Neural cell (in vitro differentiated cells): ENCODE results near the gene ACP4. TPM values are rescaled to one million over a fixed set of nuclear protein-coding genes. Genes with fewer than 3 reads are reported as not detected.
"Not testable (repeated sequence)": the region's sequence is repeated elsewhere in the genome, so short reads cannot be mapped to it uniquely, and the experiment has no call there.

ENCODE experiments used
- H2AFZ ChIP-seq: fragments of 200-600, 300-800 bp; sonication (generic), shearing (Covaris generic); 2 replicates; pipeline ENCODE4 v1.6.0; 2014; ENCODE audit warnings: low read depth, mild to moderate bottlenecking, antibody characterized with exemption, low read length, moderate library complexity
- H3F3A ChIP-seq: fragments of 200-600 bp; shearing (Covaris generic); 2 replicates; pipeline ENCODE4 v1.6.1; 2016; ENCODE audit warnings: mild to moderate bottlenecking, moderate library complexity, mixed read lengths, antibody characterized with exemption, low read length; ENCODE audit not compliant: insufficient read depth, poor library complexity, severe bottlenecking
- H3K27ac ChIP-seq: fragments of 200-600, 300-800 bp; sonication (generic), shearing (Covaris generic); 2 replicates; pipeline ENCODE4 v1.5.1; 2014; ENCODE audit warnings: mild to moderate bottlenecking, low read length, moderate library complexity
- H3K27me3 ChIP-seq: fragments of 300-800, 200-600 bp; sonication (generic), shearing (Covaris generic); 2 replicates; pipeline ENCODE4 v1.6.0; 2014; ENCODE audit warnings: mild to moderate bottlenecking, low read depth, low read length, moderate library complexity; ENCODE audit not compliant: insufficient read depth
- H3K36me3 ChIP-seq: fragments of 300-800, 200-600 bp; sonication (generic), shearing (Covaris generic); 2 replicates; pipeline ENCODE4 v1.5.1; 2014; ENCODE audit warnings: mild to moderate bottlenecking, antibody characterized with exemption, low read length, moderate library complexity; ENCODE audit not compliant: insufficient read depth
- H3K4me2 ChIP-seq: fragments of 300-800, 200-600 bp; sonication (generic), shearing (Covaris generic); 2 replicates; pipeline ENCODE4 v1.6.0; 2014; ENCODE audit warnings: mild to moderate bottlenecking, low read length
- H3K4me3 ChIP-seq: fragments of 300-800, 200-600 bp; sonication (generic), shearing (Covaris generic); 2 replicates; pipeline ENCODE4 v1.5.1; 2014; ENCODE audit warnings: mild to moderate bottlenecking, low read length, moderate library complexity
- H3K79me2 ChIP-seq: fragments of 200-600 bp; shearing (Covaris generic); replicated peaks from 2 replicates; pipeline ENCODE4 v1.6.0; 2014; ENCODE audit warnings: mild to moderate bottlenecking, low read length, moderate library complexity; ENCODE audit not compliant: insufficient read depth
- H3K9ac ChIP-seq: fragments of 300-800, 200-600 bp; sonication (generic), shearing (Covaris generic); 2 replicates; pipeline ENCODE4 v1.6.1; 2016; ENCODE audit warnings: mild to moderate bottlenecking, low read length, mixed read lengths
- H3K9me2 ChIP-seq: fragments of 200-600 bp; shearing (Covaris generic); 2 replicates; pipeline ENCODE4 v1.6.1; 2016; ENCODE audit warnings: mild to moderate bottlenecking, low read length, mixed read lengths; ENCODE audit not compliant: insufficient read depth
- H3K9me3 ChIP-seq: fragments of 200-600, 300-800 bp; sonication (generic), shearing (Covaris generic); 2 replicates; pipeline ENCODE4 v1.6.1; 2016; ENCODE audit warnings: mild to moderate bottlenecking, mixed run types, low read length, moderate library complexity, mixed read lengths
- H4K20me1 ChIP-seq: fragments of 200-600 bp; shearing (Covaris generic); 2 replicates; pipeline ENCODE4 v1.6.1; 2016; ENCODE audit warnings: mild to moderate bottlenecking, mixed run types; ENCODE audit not compliant: insufficient read depth
- EP300 ChIP-seq: fragments of 450-650 bp; conservative IDR thresholded peaks from 2 replicates; pipeline ENCODE4 v1.6.1; 2014; ENCODE audit warnings: antibody characterized with exemption, mild to moderate bottlenecking, moderate library complexity; ENCODE audit not compliant: poor library complexity, severe bottlenecking
- EZH2 ChIP-seq: fragments of 200-600, 300-800 bp; shearing (Covaris generic), sonication (generic); IDR thresholded peaks from 2 replicates; pipeline ENCODE4 v1.6.1; 2014; ENCODE audit warnings: antibody characterized with exemption, low read length, borderline replicate concordance, mild to moderate bottlenecking; ENCODE audit not compliant: insufficient read depth, poor library complexity, severe bottlenecking
- MXI1 ChIP-seq: fragments of 450-650 bp; conservative IDR thresholded peaks from 2 replicates; pipeline ENCODE4 v1.6.1; 2014; ENCODE audit warnings: antibody characterized with exemption, mild to moderate bottlenecking; ENCODE audit not compliant: poor library complexity, severe bottlenecking
- POLR2AphosphoS5 ChIP-seq: IDR thresholded peaks from 2 replicates; pipeline ENCODE4 v1.6.1; 2012
- RAD21 ChIP-seq: fragments of 450-650 bp; conservative IDR thresholded peaks from 2 replicates; pipeline ENCODE4 v1.6.1; 2014; ENCODE audit warnings: antibody characterized with exemption, mild to moderate bottlenecking, moderate library complexity
- REST ChIP-seq: IDR thresholded peaks from 2 replicates; pipeline ENCODE4 v1.6.1; 2012; ENCODE audit warnings: borderline replicate concordance
- SMC3 ChIP-seq: fragments of 450-650 bp; conservative IDR thresholded peaks from 2 replicates; pipeline ENCODE4 v1.6.1; 2014; ENCODE audit warnings: antibody characterized with exemption, mild to moderate bottlenecking, moderate library complexity; ENCODE audit not compliant: poor library complexity
- TAF1 ChIP-seq: IDR thresholded peaks from 2 replicates; pipeline ENCODE4 v1.6.1; 2012; ENCODE audit warnings: low read depth
- polyA plus RNA-seq: library from polyadenylated mRNA; depleted of rRNA; stranded (reverse); fragments of >200 nt; gene quantifications from 2 replicates; pipeline ENCODE4 v1.2.3, GENCODE V29; 2014
- TF ChIP-seq, protein P1 (sequence below): fragments of 450-650 bp; IDR thresholded peaks from 2 replicates; pipeline ENCODE4 v1.5.1; 2014; ENCODE audit warnings: antibody characterized with exemption, mild to moderate bottlenecking, moderate library complexity; ENCODE audit not compliant: poor library complexity, severe bottlenecking

ACP4 gene
- polyA plus RNA-seq, 1 donor from 2014 or later, result not detected

- no peaks in the 10 kb centered on the region for H3K79me2 ChIP-seq
- no peaks in the 10 kb centered on the region for H3K36me3 ChIP-seq
- no peaks in the 10 kb centered on the region for H4K20me1 ChIP-seq
- H3K9me3 ChIP-seq, result no peaks in the 10 kb centered on the region
- H3K9ac ChIP-seq, result no peak overlapping the region
- no peaks in the 10 kb centered on the region for H3K27me3 ChIP-seq
- TF ChIP-seq TAF1 (no peak), POLR2AphosphoS5 (no peak), MXI1 (no peak), RAD21 (no peak), REST (no peak), EZH2 (no peak), EP300 (no peak), SMC3 (no peak)
- TF ChIP-seq, protein P1, sequence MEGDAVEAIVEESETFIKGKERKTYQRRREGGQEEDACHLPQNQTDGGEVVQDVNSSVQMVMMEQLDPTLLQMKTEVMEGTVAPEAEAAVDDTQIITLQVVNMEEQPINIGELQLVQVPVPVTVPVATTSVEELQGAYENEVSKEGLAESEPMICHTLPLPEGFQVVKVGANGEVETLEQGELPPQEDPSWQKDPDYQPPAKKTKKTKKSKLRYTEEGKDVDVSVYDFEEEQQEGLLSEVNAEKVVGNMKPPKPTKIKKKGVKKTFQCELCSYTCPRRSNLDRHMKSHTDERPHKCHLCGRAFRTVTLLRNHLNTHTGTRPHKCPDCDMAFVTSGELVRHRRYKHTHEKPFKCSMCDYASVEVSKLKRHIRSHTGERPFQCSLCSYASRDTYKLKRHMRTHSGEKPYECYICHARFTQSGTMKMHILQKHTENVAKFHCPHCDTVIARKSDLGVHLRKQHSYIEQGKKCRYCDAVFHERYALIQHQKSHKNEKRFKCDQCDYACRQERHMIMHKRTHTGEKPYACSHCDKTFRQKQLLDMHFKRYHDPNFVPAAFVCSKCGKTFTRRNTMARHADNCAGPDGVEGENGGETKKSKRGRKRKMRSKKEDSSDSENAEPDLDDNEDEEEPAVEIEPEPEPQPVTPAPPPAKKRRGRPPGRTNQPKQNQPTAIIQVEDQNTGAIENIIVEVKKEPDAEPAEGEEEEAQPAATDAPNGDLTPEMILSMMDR, result no peak
- no peaks in the 10 kb centered on the region for H3F3A ChIP-seq
- no peak overlapping the region for H3K27ac ChIP-seq
- H3K4me2 ChIP-seq, result no peak overlapping the region
- H3K4me3 ChIP-seq, result no peak overlapping the region
- H2AFZ ChIP-seq, result no peak overlapping the region
- H3K9me2 ChIP-seq, result no peaks in the 10 kb centered on the region
Observed at GRCh38 chr19:50764409-50764808, 25.8 kb upstream of the ACP4 start.

DNA sequence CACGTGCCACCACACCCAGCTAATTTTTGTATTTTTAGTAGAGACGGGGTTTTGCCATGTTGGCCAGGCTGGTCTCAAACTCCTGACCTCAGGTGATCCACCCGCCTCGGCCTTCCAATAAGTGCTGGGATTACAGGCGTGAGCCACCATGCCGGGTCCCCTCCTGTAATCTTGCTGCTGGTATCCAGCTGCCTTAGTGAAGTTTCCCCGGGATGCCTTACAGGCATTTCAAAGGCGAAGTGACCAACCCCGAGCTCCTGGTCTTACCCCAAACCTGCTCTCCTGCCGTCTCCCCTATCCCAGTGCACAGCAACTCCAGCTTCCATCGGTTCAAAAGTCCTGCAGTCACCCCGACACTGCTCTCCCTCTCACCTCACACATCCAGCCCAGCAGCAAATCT is 23.5 kb upstream of the ACP4 start:
- H3K27me3 ChIP-seq, H3F3A ChIP-seq, H3K79me2 ChIP-seq, H3K9ac ChIP-seq, H3K4me2 ChIP-seq, H2AFZ ChIP-seq, H3K9me3 ChIP-seq, H3K4me3 ChIP-seq, H4K20me1 ChIP-seq, H3K27ac ChIP-seq, H3K9me2 ChIP-seq, H3K36me3 ChIP-seq: not testable (repeated sequence)

DNA sequence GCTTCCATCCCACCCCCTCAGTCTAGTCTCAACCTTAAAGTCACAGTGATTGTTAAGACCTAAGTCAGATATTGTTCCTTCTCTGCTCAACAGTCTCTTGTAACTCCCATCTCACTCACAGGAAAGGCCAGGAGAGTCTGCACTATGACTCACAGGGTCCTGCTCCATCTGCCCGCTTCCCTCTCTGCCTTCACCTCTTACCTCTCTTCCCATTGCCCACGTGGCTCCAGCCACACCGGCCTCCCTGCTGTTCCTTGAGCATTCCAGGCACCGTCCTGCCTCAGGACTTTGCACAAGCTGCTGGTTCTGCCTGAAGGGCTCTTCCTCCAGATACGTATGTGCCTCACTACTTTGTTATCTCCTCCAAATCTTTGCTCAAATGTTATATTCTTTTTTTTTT is 23.0 kb upstream of the ACP4 start:
- H3F3A ChIP-seq, H3K27me3 ChIP-seq, H3K9me2 ChIP-seq, H4K20me1 ChIP-seq, H3K4me2 ChIP-seq, H3K79me2 ChIP-seq, H3K27ac ChIP-seq, H3K4me3 ChIP-seq, H3K9ac ChIP-seq, H3K36me3 ChIP-seq, H2AFZ ChIP-seq, H3K9me3 ChIP-seq: not testable (repeated sequence)
